IMR-90 (cell line): ENCODE measurements around the gene ERN1. TPM values are rescaled to one million over a fixed set of nuclear protein-coding genes. Genes with fewer than 3 reads are reported as not detected.

Experiments
- ATAC-seq: fragments of 200-7000 bp; cut with Tn5 transposase; 2 replicates; pipeline ENCODE4 v1.9.1; 2020; ENCODE audit warnings: low read depth, mild to moderate bottlenecking, moderate library complexity
- BruUV-seq: library from RNA; stranded (reverse); fragments of 400-500 nt; replicated peaks from 2 replicates; lab custom pipeline; 2021; lab: Mats Ljungman, UMichigan
- CTCF ChIA-PET: fragments of 300-600 bp; formaldehyde crosslinking; extraction: SDS; loops from one replicate; lab custom pipeline; 2021; ENCODE audit warnings: antibody characterized with exemption; lab: Yijun Ruan, JAX
- POLR2A ChIA-PET: fragments of 300-600 bp; sonication (Branson Sonifier 250); formaldehyde crosslinking; loops from one replicate; lab custom pipeline; 2022; ENCODE audit warnings: antibody characterized with exemption; ENCODE audit not compliant: unreplicated experiment; lab: Charles Lee
- DNase-seq: peaks from one replicate; pipeline ENCODE4 v3.0.0; 2013
- H2AFZ ChIP-seq: replicated peaks from 2 replicates; pipeline ENCODE3; 2013; ENCODE audit warnings: low read length, mild to moderate bottlenecking; ENCODE audit not compliant: poor library complexity
- H2AK5ac ChIP-seq: 2 replicates; pipeline ENCODE4 v1.6.1; 2013; ENCODE audit warnings: low read depth, low read length, inconsistent platforms
- H2AK9ac ChIP-seq: replicated peaks from 2 replicates; pipeline ENCODE3; 2013; ENCODE audit warnings: mild to moderate bottlenecking, low read depth, low read length, moderate library complexity; ENCODE audit not compliant: poor library complexity
- H2BK120ac ChIP-seq: 2 replicates; pipeline ENCODE4 v1.6.1; 2013; ENCODE audit warnings: low read depth, low read length, inconsistent platforms
- H2BK15ac ChIP-seq: 3 replicates; pipeline ENCODE4 v1.6.1; 2013; ENCODE audit warnings: low read depth, low read length, inconsistent platforms
- H2BK20ac ChIP-seq: 2 replicates; pipeline ENCODE4 v1.6.1; 2013; ENCODE audit warnings: low read depth, mild to moderate bottlenecking, inconsistent platforms, low read length, moderate library complexity
- H2BK5ac ChIP-seq: 2 replicates; pipeline ENCODE4 v1.6.1; 2013; ENCODE audit warnings: mild to moderate bottlenecking, low read depth, low read length, inconsistent platforms; ENCODE audit not compliant: poor library complexity, severe bottlenecking
- H3K14ac ChIP-seq: replicated peaks from 2 replicates; pipeline ENCODE4 v1.6.1; 2013; ENCODE audit warnings: low read depth, low read length, inconsistent platforms
- H3K18ac ChIP-seq: 2 replicates; pipeline ENCODE4 v1.6.1; 2013; ENCODE audit warnings: low read depth, low read length, control low read depth
- H3K23ac ChIP-seq: 2 replicates; pipeline ENCODE4 v1.6.1; 2013; ENCODE audit warnings: low read depth, low read length, inconsistent platforms
- H3K27ac ChIP-seq: 2 replicates; pipeline ENCODE4 v1.5.1; 2013; ENCODE audit warnings: mild to moderate bottlenecking, control low read depth, low read length; ENCODE audit not compliant: insufficient read depth
- H3K27me3 ChIP-seq: 2 replicates; pipeline ENCODE4 v1.6.1; 2013; ENCODE audit warnings: low read length; ENCODE audit not compliant: control insufficient read depth, insufficient read depth
- H3K36me3 ChIP-seq: 2 replicates; pipeline ENCODE4 v1.6.1; 2013; ENCODE audit warnings: low read length, mixed read lengths; ENCODE audit not compliant: control insufficient read depth, insufficient read depth
- H3K4ac ChIP-seq: 2 replicates; pipeline ENCODE4 v1.6.1; 2013; ENCODE audit warnings: low read depth, low read length, inconsistent platforms
- H3K4me1 ChIP-seq: 2 replicates; pipeline ENCODE4 v1.6.1; 2013; ENCODE audit warnings: low read length, mixed read lengths; ENCODE audit not compliant: control insufficient read depth, insufficient read depth
- H3K4me2 ChIP-seq: 2 replicates; pipeline ENCODE4 v1.6.1; 2013; ENCODE audit warnings: low read depth, mild to moderate bottlenecking, control low read depth, low read length, moderate library complexity
- H3K4me3 ChIP-seq: 2 replicates; pipeline ENCODE4 v1.5.1; 2013; ENCODE audit warnings: low read depth, mild to moderate bottlenecking, control low read depth, low read length, moderate library complexity; ENCODE audit not compliant: insufficient read depth
- H3K56ac ChIP-seq: 2 replicates; pipeline ENCODE4 v1.6.1; 2013; ENCODE audit warnings: low read length, inconsistent platforms; ENCODE audit not compliant: insufficient read depth; ENCODE audit errors: extremely low read depth
- H3K79me1 ChIP-seq, 2 experiments: 2 replicates each; pipeline ENCODE4 v1.6.1; 2013; ENCODE audit warnings: low read length in 2 of 2, inconsistent platforms in 1 of 2, low read depth in 1 of 2
- H3K9ac ChIP-seq: 2 replicates; pipeline ENCODE4 v1.6.1; 2013; ENCODE audit warnings: low read depth, low read length, control low read depth
- H3K9me1 ChIP-seq: 2 replicates; pipeline ENCODE4 v1.6.1; 2013; ENCODE audit warnings: low read length, inconsistent platforms; ENCODE audit not compliant: insufficient read depth
- H3K9me3 ChIP-seq: 2 replicates; pipeline ENCODE4 v1.6.1; 2013; ENCODE audit warnings: low read length; ENCODE audit not compliant: control insufficient read depth, insufficient read depth
- H4K20me1 ChIP-seq: 2 replicates; pipeline ENCODE4 v1.6.1; 2013; ENCODE audit warnings: low read length, inconsistent platforms; ENCODE audit not compliant: insufficient read depth
- H4K5ac ChIP-seq: 2 replicates; pipeline ENCODE4 v1.6.1; 2013; ENCODE audit warnings: mild to moderate bottlenecking, low read depth, low read length, control low read depth
- H4K8ac ChIP-seq, 2 experiments: 2 replicates each; pipeline ENCODE4 v1.6.1; 2013; ENCODE audit warnings: low read depth in 2 of 2, low read length in 2 of 2, control low read depth in 1 of 2, inconsistent platforms in 1 of 2
- H4K91ac ChIP-seq: 2 replicates; pipeline ENCODE4 v1.6.1; 2013; ENCODE audit warnings: low read depth, low read length, inconsistent platforms; ENCODE audit not compliant: insufficient read depth
- CEBPB ChIP-seq: IDR thresholded peaks from 2 replicates; pipeline ENCODE4 v1.6.1; 2012; ENCODE audit warnings: low read depth, low read length, improper control_type of control experiment
- ELK1 ChIP-seq: fragments of 150-350 bp; IDR thresholded peaks from 2 replicates; pipeline ENCODE4 v1.6.1; 2016; ENCODE audit warnings: low read depth, mild to moderate bottlenecking, low read length, moderate library complexity, borderline replicate concordance
- MXI1 ChIP-seq: IDR thresholded peaks from 2 replicates; pipeline ENCODE4 v1.6.1; 2012; ENCODE audit warnings: low read depth, mild to moderate bottlenecking, low read length, moderate library complexity, borderline replicate concordance
- RFX5 ChIP-seq: IDR thresholded peaks from 2 replicates; pipeline ENCODE4 v1.8.0; 2012; ENCODE audit warnings: low read depth, mild to moderate bottlenecking, low read length, moderate library complexity
- SMC3 ChIP-seq: fragments of 150-350 bp; IDR thresholded peaks from 2 replicates; pipeline ENCODE4 v1.6.1; 2016; ENCODE audit warnings: low read depth, mild to moderate bottlenecking, antibody characterized with exemption, low read length, moderate library complexity
- WGBS, 2 experiments: methylation state at CpG; one replicate each; pipeline versions ENCODE4 v1.1.5 to v1.1.7; 2013; ENCODE audit warnings: missing lambda C conversion rate in 2 of 2; ENCODE audit not compliant: insufficient read length in 1 of 2; ENCODE audit errors: extremely low coverage in 2 of 2; 5-methylcytosine and 5-hydroxymethylcytosine counted together
- dilution Hi-C: fragments of 300-500 bp; cut with HindIII; formaldehyde crosslinking; loops from one replicate; pipeline ENCODE4 v1.14.3; 2018; ENCODE audit warnings: low sequenced_read_pairs; ENCODE audit not compliant: unreplicated experiment
- in situ Hi-C: fragments of 300-500 bp; cut with MboI; formaldehyde crosslinking; loops from 3 replicates; pipeline ENCODE4 v1.14.3; 2019; ENCODE audit warnings: low sequenced_read_pairs, inconsistent platforms, mixed read lengths
- intact Hi-C: fragments of 100-400 bp; cut with micrococcal nuclease; formaldehyde crosslinking; loops from 2 replicates; pipeline ENCODE4 v1.10.0; 2022
- polyA plus RNA-seq, 3 experiments: library from polyadenylated mRNA; depleted of rRNA; stranded (reverse); fragments of >200 nt; gene quantifications; 2 replicates each; pipeline ENCODE4 v1.2.3, GENCODE V29; 2012; ENCODE audit warnings: low replicate concordance in 1 of 3
- total RNA-seq: library from RNA; depleted of rRNA; stranded (reverse); fragments of >200 nt; gene quantifications from 2 replicates; pipeline ENCODE4 v1.2.3, GENCODE V29; 2012

ERN1 gene
- total and polyA plus RNA-seq, 2 of the 4 experiments (the other 2 are of a cell fraction), result 2.7 to 4.1 TPM

- Histone ChIP-seq H3K4me3 (no peak overlapping the region), H3K4ac (no peak overlapping the region), H2AK5ac (no peak overlapping the region), H3K27me3 (no peaks in the 10 kb centered on the region), H2AFZ (no peak overlapping the region), H3K56ac (no peak overlapping the region), H2BK20ac (no peak overlapping the region), H3K9ac (no peak overlapping the region), H3K9me3 (no peaks in the 10 kb centered on the region), H4K20me1 (no peaks in the 10 kb centered on the region), H3K4me1 (peaks cover 13% of the 10 kb centered on the region), H3K9me1 (peaks cover 7% of the 10 kb centered on the region; the same call in 1 of the 2 replicates), H3K79me1 (peaks cover 0 to 8% of the 10 kb centered on the region in 2 experiments; a peak in 2 of 4 replicates), H4K5ac (no peak overlapping the region), H3K18ac (no peak overlapping the region), H4K91ac (no peak overlapping the region), H3K36me3 (peaks cover 2% of the 10 kb centered on the region; the same call in 1 of the 2 replicates), H3K27ac (no peak overlapping the region), H2BK5ac (no peak overlapping the region), H3K23ac (no peak overlapping the region), H3K14ac (no peak overlapping the region), H2BK15ac (no peak overlapping the region), H2BK120ac (no peak overlapping the region), H2AK9ac (no peak overlapping the region), H4K8ac (no peak overlapping the region), H3K4me2 (no peak overlapping the region)
- in situ Hi-C loops (no loop called here), dilution Hi-C loops (no loop called here), intact Hi-C loops (no loop called here)
- BruUV-seq, result no TSS peak
- peak; percentile 41 for DNase-seq
- 60% methylated on average over 2 of the region's 11 CpGs; no CpG with 5 or more reads in 1 of the 2 experiments for WGBS, 2 experiments
- no peak for ATAC-seq
- CTCF ChIA-PET, result no interaction called here
- TF ChIP-seq CEBPB (0 out of 2 replicates have a peak, but pooled peaks have one; percentile 34), MXI1 (no peak), ELK1 (no peak), SMC3 (no peak), RFX5 (no peak)
- POLR2A ChIA-PET, result no interaction called here
These were observed 52.6 kb downstream of the ERN1 start for GRCh38 chr17:64077379-64077778.
